Measurements from ENCODE around the gene OLFM1. TPM values are rescaled to one million over a fixed set of nuclear protein-coding genes. Genes with fewer than 3 reads are reported as not detected.

OLFM1 gene
- total and polyA plus RNA-seq, 9 of the 15 experiments (the other 6 are each of a cell fraction or from before 2014, with no cell fraction given), result not detected

- no peak for FAIRE-seq
- CTCF ChIA-PET (ENCODE audit: low intra/inter-chr PET ratio), result no interaction called here
- no peak overlapping the region for H2AFZ ChIP-seq (ENCODE audit: low read depth, low read length)
These were observed 16.3 kb upstream of the OLFM1 start for GRCh38 chr9:135070964-135071735.

More at GRCh38 chr9:135070964-135071735, 16.3 kb upstream of the OLFM1 start:
- H3K9me3 ChIP-seq (replicated peaks; ENCODE audit: control insufficient read depth, insufficient read depth, low read depth, low read length), result no peaks in the 10 kb centered on the region
- BruUV-seq (replicated peaks), result no TSS peak
- no peak overlapping the region for H3K4me3 ChIP-seq
- DNase-seq (ENCODE audit: extremely low read depth in 1 of 4, low spot score in 3 of 4) (no peak), ATAC-seq (no peak)
- no peak overlapping the region for H3K9ac ChIP-seq (ENCODE audit: insufficient read depth in 1 of 2, low read depth in 2 of 2, low read length in 2 of 2)
- no peaks in the 10 kb centered on the region for H3K79me2 ChIP-seq (ENCODE audit: control insufficient read depth, insufficient read depth, low read length)
- H3K27me3 ChIP-seq (ENCODE audit: control insufficient read depth in 2 of 2, insufficient read depth in 2 of 2, low read length in 2 of 2), result peaks cover 5 to 39% of the 10 kb centered on the region in 2 experiments; a peak in 3 of 5 replicates
- intact Hi-C loops (cut with micrococcal nuclease) (no loop called here), in situ Hi-C loops (cut with MboI) (no loop called here)
- TF ChIP-seq SPI1 (IDR thresholded peaks at IDR 0.05; ENCODE audit: borderline replicate concordance, low read depth, low read length) (peak; percentile 91), IRF2 (CRISPR knock-in tag; IDR thresholded peaks at IDR 0.05) (no peak), ATF7 (IDR thresholded peaks at IDR 0.05) (peak; percentile 56; the same call in 1 of the 2 replicates), ATF3 (IDR thresholded peaks at IDR 0.05) (peak; percentile 70), ATF3 (CRISPR knock-in tag; conservative IDR thresholded peaks at IDR 0.05) (no peak), CC2D1A (IDR thresholded peaks at IDR 0.05) (no peak)
- H3K27ac ChIP-seq (ENCODE audit: extremely low read depth, low read depth, low read length), result no peak overlapping the region
- WGBS (ENCODE audit: insufficient coverage, low coverage, missing lambda C conversion rate), result 1% methylated on average over 16 of the region's 16 CpGs
- H3K36me3 ChIP-seq (ENCODE audit: control insufficient read depth, insufficient read depth, low read length), result no peaks in the 10 kb centered on the region
- H4K20me1 ChIP-seq (replicated peaks; ENCODE audit: control insufficient read depth, insufficient read depth, low read length), result peaks cover 20% of the 10 kb centered on the region; the same call in 1 of the 2 replicates
- H3K4me1 ChIP-seq (replicated peaks in 1 of 2; ENCODE audit: control insufficient read depth in 2 of 2, insufficient read depth in 2 of 2, low read length in 2 of 2), result no peaks in the 10 kb centered on the region
- H3K4me2 ChIP-seq (ENCODE audit: insufficient read depth, low read length), result no peak overlapping the region
- POLR2A ChIA-PET, result no interaction called here
- no peaks in the 10 kb centered on the region for H3K9me1 ChIP-seq (ENCODE audit: control insufficient read depth, insufficient read depth, low read length)

Measured in K562 (cell line).